ENCODE data around the gene SLC44A3. TPM values are rescaled to one million over a fixed set of nuclear protein-coding genes. Genes with fewer than 3 reads are reported as not detected.

The SLC44A3 gene
- polyA plus RNA-seq, 1 donor from 2014 or later, result not detected

GRCh38 chr1:94793296-94793656 lies 26.9 kb upstream of the SLC44A3 start:
- Mint-ChIP-seq H3K9me3 (peaks cover 0 to 3% (median 1%) of the 10 kb centered on the region in 3 donors), H3K27ac (peak overlapping the region in 1 of 3 donors; percentile 12), H3K4me3 (no peak overlapping the region), H3K4me1 (peaks cover 18 to 32% (median 30%) of the 10 kb centered on the region in 3 donors), H3K27me3 (no peaks in the 10 kb centered on the region), H3K36me3 (peaks cover 2% of the 10 kb centered on the region)

- Mint-ChIP-seq H3K36me3 (peaks cover 2% of the 10 kb centered on the region), H3K4me1 (peaks cover 18 to 32% (median 30%) of the 10 kb centered on the region in 3 donors), H3K4me3 (peak overlapping the region in 2 of 4 donors; percentile 42 to 76), H3K9me3 (peaks cover 0 to 3% (median 1%) of the 10 kb centered on the region in 3 donors), H3K27me3 (no peaks in the 10 kb centered on the region), H3K27ac (peak overlapping the region in 1 of 3 donors; percentile 40)
Observed at GRCh38 chr1:94795434-94795833, 24.7 kb upstream of the SLC44A3 start.

GRCh38 chr1:94796266-94796665 lies 23.9 kb upstream of the SLC44A3 start:
- H3K4me1 Mint-ChIP-seq, result peaks cover 16 to 32% (median 23%) of the 10 kb centered on the region in 3 donors
- peak overlapping the region in 1 of 3 donors; percentile 17 for H3K27ac Mint-ChIP-seq
- peaks cover 0 to 3% (median 1%) of the 10 kb centered on the region in 3 donors for H3K9me3 Mint-ChIP-seq
- H3K4me3 Mint-ChIP-seq, result no peak overlapping the region
- peaks cover 2% of the 10 kb centered on the region for H3K36me3 Mint-ChIP-seq
- H3K27me3 Mint-ChIP-seq, result no peaks in the 10 kb centered on the region

GRCh38 chr1:94797291-94797690 lies 22.9 kb upstream of the SLC44A3 start:
- peaks cover 2% of the 10 kb centered on the region for H3K36me3 Mint-ChIP-seq
- H3K9me3 Mint-ChIP-seq, result peaks cover 0 to 3% (median 1%) of the 10 kb centered on the region in 3 donors
- H3K27me3 Mint-ChIP-seq, result no peaks in the 10 kb centered on the region
- H3K4me1 Mint-ChIP-seq, result peaks cover 14 to 29% (median 19%) of the 10 kb centered on the region in 3 donors
- H3K4me3 Mint-ChIP-seq, result no peak overlapping the region
- no peak overlapping the region for H3K27ac Mint-ChIP-seq

DNA sequence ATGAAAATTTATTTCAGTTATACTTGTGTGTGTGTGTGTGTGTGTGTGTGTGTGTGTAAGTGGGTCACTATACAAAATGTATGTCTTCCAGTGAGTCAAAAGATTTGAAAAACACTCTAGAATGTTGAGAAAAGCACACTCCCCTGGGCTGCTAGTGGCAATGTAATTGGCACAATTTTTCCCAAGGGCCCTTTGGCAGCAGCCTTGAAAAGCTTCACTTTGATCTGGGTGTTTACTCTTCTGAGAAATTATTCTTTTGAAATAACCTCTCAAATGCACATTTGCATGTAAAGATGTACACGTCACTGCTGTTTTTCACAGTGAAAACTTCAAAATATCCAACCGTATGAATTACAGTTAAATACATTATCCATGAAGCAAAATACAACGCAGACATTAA lies 22.1 kb upstream of the SLC44A3 start:
- Mint-ChIP-seq H3K36me3 (peaks cover 2% of the 10 kb centered on the region), H3K27ac (no peak overlapping the region), H3K4me3 (peak overlapping the region in 1 of 4 donors; percentile 6)

GRCh38 chr1:94798462-94798861 lies 21.7 kb upstream of the SLC44A3 start:
- peaks cover 2% of the 10 kb centered on the region for H3K36me3 Mint-ChIP-seq
- peak overlapping the region in 1 of 4 donors; percentile 6 for H3K4me3 Mint-ChIP-seq
- H3K4me1 Mint-ChIP-seq, result peaks cover 9 to 17% (median 11%) of the 10 kb centered on the region in 3 donors
- H3K9me3 Mint-ChIP-seq, result peaks cover 0 to 3% (median 1%) of the 10 kb centered on the region in 3 donors
- no peak overlapping the region for H3K27ac Mint-ChIP-seq
- H3K27me3 Mint-ChIP-seq, result no peaks in the 10 kb centered on the region

More for the DNA sequence above, 22.1 kb upstream of the SLC44A3 start:
- H3K9me3 Mint-ChIP-seq, result peaks cover 0 to 3% (median 1%) of the 10 kb centered on the region in 3 donors
- no peaks in the 10 kb centered on the region for H3K27me3 Mint-ChIP-seq
- H3K4me1 Mint-ChIP-seq, result peaks cover 9 to 21% (median 11%) of the 10 kb centered on the region in 3 donors

DNA sequence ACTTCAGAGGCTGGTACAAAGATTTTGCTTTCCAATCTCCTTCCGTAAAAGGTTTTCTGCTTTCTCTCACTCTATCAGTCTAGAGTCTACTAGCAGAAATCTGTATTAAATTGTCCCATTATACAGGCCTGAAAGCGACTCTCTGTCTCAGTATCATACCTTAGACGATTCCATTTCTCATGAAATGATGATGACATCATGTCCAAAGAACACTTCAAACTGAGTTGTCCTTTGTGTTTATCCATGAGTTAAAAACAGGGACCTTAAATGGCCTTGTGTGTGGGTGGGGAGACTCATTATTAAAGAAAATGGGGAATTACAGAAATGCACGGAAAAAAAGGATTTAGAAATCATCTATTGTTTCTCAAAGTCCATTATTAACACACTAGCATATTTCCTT lies 21.0 kb upstream of the SLC44A3 start:
- no peak overlapping the region for H3K27ac Mint-ChIP-seq
- H3K4me3 Mint-ChIP-seq, result no peak overlapping the region
- peaks cover 0 to 3% (median 1%) of the 10 kb centered on the region in 3 donors for H3K9me3 Mint-ChIP-seq
- peaks cover 9 to 17% (median 11%) of the 10 kb centered on the region in 3 donors for H3K4me1 Mint-ChIP-seq
- peaks cover 2% of the 10 kb centered on the region for H3K36me3 Mint-ChIP-seq
- H3K27me3 Mint-ChIP-seq, result no peaks in the 10 kb centered on the region

DNA sequence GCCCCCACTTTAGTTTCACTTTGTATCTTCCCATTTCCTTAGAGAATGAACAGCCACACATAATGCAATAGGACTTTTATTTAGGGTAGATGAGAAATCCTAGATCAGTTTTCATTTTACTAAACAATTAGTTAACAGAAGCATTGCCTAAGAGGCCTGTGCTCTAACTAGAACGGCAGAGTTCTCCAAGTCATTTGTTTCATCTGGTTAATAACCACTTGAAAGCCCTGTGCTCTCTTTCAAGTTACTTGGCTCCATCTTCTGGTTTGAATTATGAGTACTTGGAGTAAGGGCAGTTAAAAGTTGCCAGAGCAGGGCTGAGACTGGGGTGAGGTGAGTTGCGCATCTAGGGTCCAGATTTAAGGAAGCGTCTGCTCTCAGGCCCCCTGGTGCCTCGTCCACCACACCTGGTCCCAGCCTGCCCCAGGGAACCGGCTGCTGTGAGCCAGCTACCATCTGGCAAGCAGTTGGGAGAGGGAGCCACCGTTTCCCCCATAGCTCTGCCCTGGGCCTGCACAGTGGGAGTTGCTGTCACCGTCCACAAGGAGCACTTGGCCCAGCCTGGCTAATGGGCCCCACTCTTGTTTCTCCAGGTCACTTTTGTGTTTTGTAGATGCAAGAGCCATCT lies 18.1 kb upstream of the SLC44A3 start:
- peak overlapping the region in 2 of 4 donors; percentile 4 to 81 for H3K4me3 Mint-ChIP-seq
- peak overlapping the region in 1 of 3 donors; percentile 72 for H3K27ac Mint-ChIP-seq
- peaks cover 6% of the 10 kb centered on the region for H3K27me3 Mint-ChIP-seq
- H3K9me3 Mint-ChIP-seq, result no peaks in the 10 kb centered on the region
- H3K4me1 Mint-ChIP-seq, result peaks cover 2 to 5% (median 4%) of the 10 kb centered on the region in 3 donors
- H3K36me3 Mint-ChIP-seq, result peaks cover 2% of the 10 kb centered on the region

DNA sequence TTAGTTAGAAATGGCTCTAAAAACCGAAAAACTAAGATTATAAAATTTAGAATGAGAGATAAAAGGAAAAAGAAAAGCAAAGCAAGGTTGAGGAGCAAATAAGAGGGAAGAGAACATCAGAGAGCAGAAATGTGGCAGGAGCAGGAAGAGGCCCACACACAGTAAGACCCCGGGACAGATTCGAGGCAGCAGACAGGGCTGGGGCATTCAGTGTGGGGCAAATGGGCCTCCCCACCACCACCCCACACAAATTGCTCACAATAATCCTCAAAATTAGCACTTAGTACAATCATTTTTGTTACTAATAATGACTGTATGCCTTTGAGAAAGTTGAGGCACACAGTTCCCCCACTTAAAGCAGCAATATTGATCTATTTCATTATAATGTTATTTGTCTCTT lies 17.1 kb upstream of the SLC44A3 start:
- Mint-ChIP-seq H3K36me3 (no peaks in the 10 kb centered on the region), H3K27ac (peak overlapping the region in 1 of 3 donors; percentile 72), H3K27me3 (peaks cover 6% of the 10 kb centered on the region), H3K4me1 (peaks cover 2 to 5% (median 4%) of the 10 kb centered on the region in 3 donors), H3K4me3 (no peak overlapping the region), H3K9me3 (no peaks in the 10 kb centered on the region)

DNA sequence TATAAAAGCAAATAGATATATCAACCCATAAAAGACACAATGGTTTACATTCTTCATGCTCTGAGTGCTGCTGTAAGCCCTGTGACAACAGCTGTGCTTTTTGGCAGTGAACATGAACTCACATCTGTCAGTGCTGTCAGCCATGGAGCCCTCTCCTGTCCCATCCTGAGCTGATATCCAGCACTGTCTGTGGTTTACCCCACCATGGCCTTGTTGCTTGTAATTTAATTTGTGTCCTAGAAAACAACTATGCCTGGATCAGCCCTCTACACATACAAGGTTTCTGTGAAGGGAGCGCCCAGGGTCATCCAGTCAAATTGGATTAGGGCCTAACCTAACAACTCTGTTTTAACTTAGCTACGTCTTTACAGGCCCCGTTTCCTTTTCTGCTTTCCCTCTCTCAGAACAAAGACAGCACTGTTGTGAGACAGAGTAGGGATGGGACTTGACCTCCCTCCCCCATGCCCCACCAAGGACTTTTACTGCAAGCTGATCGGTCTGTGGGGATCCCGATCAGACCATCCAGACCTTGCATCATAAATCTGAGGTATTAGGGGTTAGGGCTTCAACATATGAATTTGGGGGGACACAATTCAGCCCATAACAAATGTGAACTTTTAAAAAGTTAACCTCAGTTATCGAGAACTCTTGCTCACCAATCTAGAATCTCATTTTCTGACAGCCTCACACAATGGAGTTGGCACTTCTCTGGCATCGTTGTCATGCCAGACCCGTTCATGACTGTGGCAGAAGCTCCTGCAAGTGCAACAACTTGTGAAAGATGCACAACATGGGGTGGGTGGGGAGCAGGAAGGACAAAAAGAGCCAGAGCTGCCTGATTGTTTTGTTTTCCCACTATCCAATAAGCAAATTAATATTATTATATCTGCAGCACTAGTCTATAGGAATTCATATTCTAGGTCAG lies 16.4 kb upstream of the SLC44A3 start:
- Mint-ChIP-seq H3K4me1 (peaks cover 2 to 5% (median 4%) of the 10 kb centered on the region in 3 donors), H3K27ac (no peak overlapping the region), H3K4me3 (no peak overlapping the region), H3K9me3 (no peaks in the 10 kb centered on the region), H3K36me3 (no peaks in the 10 kb centered on the region), H3K27me3 (peaks cover 6% of the 10 kb centered on the region)

DNA sequence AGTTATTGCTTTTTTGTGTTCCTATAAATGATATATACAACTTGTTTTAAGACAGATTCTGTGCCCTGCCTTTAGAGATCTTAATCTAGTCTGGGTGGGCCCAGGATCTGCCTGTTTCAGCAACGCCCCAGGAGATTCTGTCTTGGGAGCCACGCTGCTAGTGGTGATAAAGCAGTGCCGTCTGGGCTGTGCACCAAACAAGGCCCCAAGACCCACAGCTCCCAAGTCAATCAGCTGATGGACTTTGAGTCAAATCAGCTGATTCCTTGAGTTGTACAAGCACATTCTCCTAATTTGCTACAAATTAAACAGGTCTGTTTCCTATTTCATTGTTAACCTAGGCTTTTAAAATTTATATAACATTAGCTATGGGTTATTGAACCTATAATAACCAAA lies 15.7 kb upstream of the SLC44A3 start:
- H3K27ac Mint-ChIP-seq, result no peak overlapping the region
- peaks cover 6% of the 10 kb centered on the region for H3K27me3 Mint-ChIP-seq
- no peak overlapping the region for H3K4me3 Mint-ChIP-seq
- H3K9me3 Mint-ChIP-seq, result no peaks in the 10 kb centered on the region
- peaks cover 2 to 5% (median 4%) of the 10 kb centered on the region in 3 donors for H3K4me1 Mint-ChIP-seq
- H3K36me3 Mint-ChIP-seq, result no peaks in the 10 kb centered on the region

DNA sequence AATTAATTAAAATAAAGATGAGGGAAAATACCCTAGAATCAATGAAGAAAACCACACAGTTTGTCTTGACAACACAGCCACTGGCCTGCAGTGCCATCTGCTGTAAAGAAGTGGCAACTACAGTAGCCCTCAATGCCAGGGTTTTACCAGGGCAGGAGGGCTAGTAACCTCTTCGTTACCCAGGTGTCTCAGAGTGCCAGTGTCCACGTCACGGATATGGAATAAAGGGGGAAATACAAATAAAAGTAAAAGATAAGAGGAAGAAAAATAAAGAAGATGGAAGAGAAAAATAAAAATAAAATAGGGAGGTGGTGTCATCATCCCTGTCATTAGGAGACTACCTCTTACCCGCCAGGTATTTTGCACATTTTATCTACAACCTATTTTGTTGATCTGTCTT lies 14.2 kb upstream of the SLC44A3 start:
- Mint-ChIP-seq H3K27ac (no peak overlapping the region), H3K36me3 (no peaks in the 10 kb centered on the region), H3K27me3 (peaks cover 6% of the 10 kb centered on the region), H3K4me3 (no peak overlapping the region), H3K9me3 (no peaks in the 10 kb centered on the region), H3K4me1 (peaks cover 2 to 5% (median 4%) of the 10 kb centered on the region in 3 donors)

GRCh38 chr1:94806441-94806871 lies 13.7 kb upstream of the SLC44A3 start:
- Mint-ChIP-seq H3K9me3 (no peaks in the 10 kb centered on the region), H3K4me3 (no peak overlapping the region), H3K36me3 (no peaks in the 10 kb centered on the region), H3K27me3 (peaks cover 6% of the 10 kb centered on the region), H3K27ac (no peak overlapping the region), H3K4me1 (peaks cover 2 to 5% (median 4%) of the 10 kb centered on the region in 3 donors)

DNA sequence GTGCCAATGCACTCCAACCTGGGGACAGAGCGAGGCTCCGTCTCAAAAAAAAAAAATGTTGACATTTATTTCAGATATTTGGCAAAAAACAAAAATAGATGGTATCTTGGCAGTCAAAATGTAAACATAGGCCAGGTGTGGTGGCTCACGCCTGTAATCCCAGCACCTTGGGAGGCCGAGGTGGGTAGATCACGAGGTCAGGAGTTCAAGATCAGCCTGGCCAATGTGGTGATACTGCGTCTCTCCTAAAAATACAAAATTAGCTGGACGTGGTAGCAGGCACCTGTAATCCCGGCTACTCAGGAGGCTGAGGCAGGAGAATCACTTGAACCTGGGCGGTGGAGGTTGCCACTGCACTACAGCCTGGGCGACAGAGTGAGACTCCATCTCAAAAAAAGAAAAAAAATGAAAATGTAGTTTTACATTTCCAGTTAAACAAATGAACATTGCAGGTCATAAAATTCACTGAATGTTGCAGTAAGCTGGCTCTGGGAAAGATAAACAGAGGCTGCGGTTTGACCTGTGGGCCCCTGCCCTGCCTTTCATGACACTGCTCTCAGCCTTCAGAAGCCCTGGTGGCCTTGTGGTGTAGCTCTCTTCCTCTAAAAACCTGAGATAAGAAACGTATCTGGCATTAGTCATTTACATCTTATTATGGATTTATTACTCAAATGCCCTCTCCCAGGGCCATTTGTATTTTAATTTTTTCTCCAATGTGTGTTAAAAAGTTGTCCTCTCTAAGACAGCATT lies 12.2 kb upstream of the SLC44A3 start:
- H3K4me1 Mint-ChIP-seq, result peaks cover 0 to 1% (median 0%) of the 10 kb centered on the region in 3 donors
- no peaks in the 10 kb centered on the region for H3K36me3 Mint-ChIP-seq
- no peak overlapping the region for H3K27ac Mint-ChIP-seq
- peaks cover 9% of the 10 kb centered on the region for H3K27me3 Mint-ChIP-seq
- H3K4me3 Mint-ChIP-seq, result no peak overlapping the region
- peaks cover 0 to 7% (median 2%) of the 10 kb centered on the region in 3 donors for H3K9me3 Mint-ChIP-seq
